Activated T-cell treated with anti-CD3 and anti-CD28 coated beads, Interleukin-2, amount 50 U/mL, for 24 hours (primary cell): ENCODE results near the gene PHOSPHO2.

Experiments used
- DNase-seq: peaks from one replicate; pipeline ENCODE4 v3.0.0-alpha.2; 2020
- H3K27ac Mint-ChIP-seq: 2 replicates; pipeline ENCODE4 v1.8.0; 2020; ENCODE audit warnings: mild to moderate bottlenecking, mixed read lengths
- H3K27me3 Mint-ChIP-seq: 2 replicates; pipeline ENCODE4 v1.8.0; 2020; ENCODE audit warnings: mixed read lengths
- H3K36me3 Mint-ChIP-seq: 2 replicates; pipeline ENCODE4 v1.8.0; 2020; ENCODE audit warnings: low read depth, mixed read lengths
- H3K4me1 Mint-ChIP-seq: 2 replicates; pipeline ENCODE4 v1.8.0; 2020; ENCODE audit warnings: low read depth, mixed read lengths
- H3K4me3 Mint-ChIP-seq: 2 replicates; pipeline ENCODE4 v1.8.0; 2020; ENCODE audit warnings: mild to moderate bottlenecking, moderate library complexity, mixed read lengths
- H3K9me3 Mint-ChIP-seq: 2 replicates; pipeline ENCODE4 v1.8.0; 2020; ENCODE audit warnings: mixed read lengths

Gene PHOSPHO2

DNA sequence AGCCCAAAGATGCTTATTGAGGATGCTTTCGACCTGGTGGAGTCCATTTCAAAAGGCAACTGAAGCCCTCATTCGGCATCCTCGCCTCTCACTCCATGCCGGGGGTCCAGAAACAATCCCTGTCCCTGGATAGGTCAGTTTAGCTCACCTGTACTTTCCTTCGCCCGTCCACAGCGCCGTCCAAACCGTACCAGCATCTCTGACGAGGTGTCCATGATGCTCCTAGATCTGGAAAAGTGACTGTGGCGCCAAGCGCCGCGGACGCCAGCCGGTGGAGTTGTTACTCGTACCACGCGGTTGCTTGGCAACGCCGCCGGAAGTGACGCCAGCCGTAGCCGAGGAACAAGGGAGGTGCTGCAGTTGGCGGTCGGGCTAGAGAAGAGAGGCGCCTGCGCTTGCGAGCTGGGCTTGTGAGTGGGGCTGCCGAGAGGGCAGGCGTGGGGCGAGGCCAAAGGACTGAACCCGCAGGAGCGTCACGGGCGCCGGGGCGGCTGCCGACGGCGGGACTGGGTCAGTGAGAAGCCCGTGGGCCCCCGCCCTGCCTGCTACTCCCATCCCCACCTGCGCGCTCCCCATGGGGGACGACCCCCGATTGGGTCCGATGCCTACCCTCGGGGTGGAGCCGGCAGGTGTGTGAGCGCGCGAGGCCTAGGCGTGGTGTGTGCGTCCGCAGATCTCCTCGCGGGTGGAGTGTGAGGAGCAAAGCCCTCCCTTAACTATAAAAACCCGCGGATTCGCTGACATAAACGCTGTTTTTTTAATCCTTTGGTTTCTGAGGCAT, at the start of gene PHOSPHO2, which contains the start of gene CFAP210:
TSS of gene PHOSPHO2 (plus strand) at position 357 of the 781 bp plus-strand sequence. CDS start 6,503 bp downstream, outside the sequence.
TSS of gene CFAP210 (minus strand) at position 293 of the 781 bp plus-strand sequence. CDS start at position 215, 78 bp downstream.
- Mint-ChIP-seq H3K36me3 (peaks cover 37% of the 10 kb centered on the region), H3K9me3 (peaks cover 13% of the 10 kb centered on the region), H3K4me3 (peak within 1 kb of the TSS; percentile 91), H3K4me1 (peaks cover 22% of the 10 kb centered on the region), H3K27me3 (peaks cover 15% of the 10 kb centered on the region), H3K27ac (peak within 1 kb of the TSS; percentile 92)
- peak; percentile 99 for DNase-seq

DNA sequence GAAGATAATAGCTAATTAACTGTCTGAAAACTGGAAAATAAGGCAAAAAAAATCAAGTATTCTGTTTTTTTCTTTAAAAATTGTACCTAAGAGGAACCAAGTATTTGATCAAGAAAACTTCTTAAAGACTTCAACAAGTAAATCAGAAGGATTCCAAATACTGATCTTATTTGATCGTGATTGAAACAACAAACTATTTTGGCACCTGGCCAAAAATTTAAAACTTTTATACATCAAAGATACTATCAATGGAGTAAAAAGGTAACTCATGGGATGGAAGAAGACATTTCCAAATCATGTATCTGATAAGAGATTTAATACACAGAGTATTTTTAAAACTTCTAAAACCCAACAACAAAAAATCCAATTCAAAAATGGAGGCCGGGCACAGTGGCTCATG, 46.8 kb upstream of the PHOSPHO2 start:
- DNase-seq: no peak
- Mint-ChIP-seq H3K4me3 (no peak overlapping the region), H3K36me3 (no peaks in the 10 kb centered on the region), H3K9me3 (no peaks in the 10 kb centered on the region), H3K4me1 (peaks cover 2% of the 10 kb centered on the region), H3K27ac (no peak overlapping the region), H3K27me3 (peaks cover 7% of the 10 kb centered on the region)

- H3K27ac Mint-ChIP-seq: no peak overlapping the region
- H3K4me3 Mint-ChIP-seq: no peak overlapping the region
- H3K9me3 Mint-ChIP-seq: no peaks in the 10 kb centered on the region
- peaks cover 18% of the 10 kb centered on the region for H3K27me3 Mint-ChIP-seq
- H3K4me1 Mint-ChIP-seq: peaks cover 2% of the 10 kb centered on the region
- DNase-seq: no peak
- no peaks in the 10 kb centered on the region for H3K36me3 Mint-ChIP-seq
Measured at GRCh38 chr2:169649278-169649677, 45.0 kb upstream of the PHOSPHO2 start.

- Mint-ChIP-seq H3K27ac (no peak overlapping the region), H3K27me3 (peaks cover 18% of the 10 kb centered on the region), H3K4me1 (no peaks in the 10 kb centered on the region), H3K9me3 (no peaks in the 10 kb centered on the region), H3K4me3 (no peak overlapping the region), H3K36me3 (no peaks in the 10 kb centered on the region)
- no peak for DNase-seq
Measured at GRCh38 chr2:169653636-169654035, 40.6 kb upstream of the PHOSPHO2 start.

GRCh38 chr2:169656164-169656563, 38.1 kb upstream of the PHOSPHO2 start:
- Mint-ChIP-seq H3K9me3 (no peaks in the 10 kb centered on the region), H3K27ac (no peak overlapping the region), H3K27me3 (peaks cover 20% of the 10 kb centered on the region), H3K4me3 (no peak overlapping the region), H3K36me3 (no peaks in the 10 kb centered on the region), H3K4me1 (no peaks in the 10 kb centered on the region)
- DNase-seq: no peak

DNA sequence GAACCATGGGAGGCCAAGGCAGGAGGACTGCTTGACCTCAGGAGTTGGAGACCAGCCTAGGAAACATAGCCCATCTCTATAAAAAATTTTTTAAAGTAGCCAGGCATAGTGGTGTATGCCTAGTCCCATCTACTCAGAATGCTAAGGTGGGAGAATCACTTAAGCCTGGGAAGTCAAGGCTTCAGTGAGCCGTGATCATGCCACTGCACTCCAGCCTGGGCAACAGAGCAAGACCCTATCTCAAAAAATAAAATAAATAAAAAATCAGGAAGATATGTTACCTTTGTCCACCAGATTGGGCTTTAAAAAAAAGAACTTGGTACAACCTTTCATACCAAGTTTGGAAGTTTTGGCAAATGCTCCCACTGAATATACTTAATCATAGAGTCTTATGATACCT, 35.4 kb upstream of the PHOSPHO2 start:
- DNase-seq: no peak
- no peaks in the 10 kb centered on the region for H3K36me3 Mint-ChIP-seq
- H3K9me3 Mint-ChIP-seq: no peaks in the 10 kb centered on the region
- H3K27ac Mint-ChIP-seq: no peak overlapping the region
- H3K4me3 Mint-ChIP-seq: no peak overlapping the region
- H3K27me3 Mint-ChIP-seq: peaks cover 5% of the 10 kb centered on the region
- no peaks in the 10 kb centered on the region for H3K4me1 Mint-ChIP-seq

- DNase-seq: no peak
- Mint-ChIP-seq H3K4me1 (no peaks in the 10 kb centered on the region), H3K27me3 (peaks cover 2% of the 10 kb centered on the region), H3K9me3 (no peaks in the 10 kb centered on the region), H3K36me3 (no peaks in the 10 kb centered on the region), H3K27ac (no peak overlapping the region), H3K4me3 (no peak overlapping the region)
Measured at GRCh38 chr2:169659320-169659719, 34.9 kb upstream of the PHOSPHO2 start.

GRCh38 chr2:169661265-169661664, 33.0 kb upstream of the PHOSPHO2 start:
- DNase-seq: no peak
- H3K36me3 Mint-ChIP-seq: no peaks in the 10 kb centered on the region
- no peaks in the 10 kb centered on the region for H3K9me3 Mint-ChIP-seq
- no peaks in the 10 kb centered on the region for H3K4me1 Mint-ChIP-seq
- no peak overlapping the region for H3K4me3 Mint-ChIP-seq
- H3K27ac Mint-ChIP-seq: no peak overlapping the region
- H3K27me3 Mint-ChIP-seq: peaks cover 2% of the 10 kb centered on the region

DNA sequence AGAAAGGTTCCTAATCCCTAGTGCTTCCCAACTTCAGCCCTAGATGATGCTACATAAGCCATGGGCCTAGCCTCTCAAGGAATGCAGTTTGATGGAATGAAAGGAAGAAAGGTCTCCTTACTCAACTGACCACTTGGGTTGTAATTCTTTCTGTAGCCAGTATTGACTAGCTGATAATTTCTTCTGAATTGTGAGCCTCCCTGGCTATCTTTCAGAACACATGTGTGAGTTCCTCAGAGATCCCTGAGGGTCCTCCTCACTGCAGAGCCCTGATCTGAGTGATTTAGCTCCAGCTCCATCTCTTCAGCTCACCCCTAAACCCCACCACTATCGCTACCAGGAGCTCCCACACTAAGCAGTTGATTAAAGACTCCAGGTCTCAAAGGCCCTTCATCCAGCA, 31.5 kb upstream of the PHOSPHO2 start:
- Mint-ChIP-seq H3K27ac (no peak overlapping the region), H3K27me3 (peaks cover 2% of the 10 kb centered on the region), H3K36me3 (no peaks in the 10 kb centered on the region), H3K9me3 (no peaks in the 10 kb centered on the region), H3K4me3 (no peak overlapping the region), H3K4me1 (no peaks in the 10 kb centered on the region)
- no peak for DNase-seq

DNA sequence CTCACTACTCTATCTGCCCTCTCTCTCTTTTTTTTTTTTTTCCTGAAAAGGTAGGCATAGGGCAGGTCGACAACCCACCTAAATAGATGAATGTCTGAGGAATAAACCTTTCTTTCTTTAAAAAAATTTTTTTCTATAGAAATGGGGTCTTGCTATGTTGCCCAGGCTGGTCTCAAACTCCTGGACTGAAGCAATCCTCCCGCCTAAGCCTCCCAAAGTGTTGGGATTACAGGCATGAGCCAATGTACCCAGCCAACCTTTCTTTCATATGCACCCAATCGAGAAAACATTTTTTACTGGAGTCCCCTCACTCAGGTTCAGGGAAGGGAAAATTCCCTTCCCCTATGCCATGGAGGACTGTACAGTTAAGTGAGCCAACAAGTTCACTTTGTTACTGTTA, 31.0 kb upstream of the PHOSPHO2 start:
- Mint-ChIP-seq H3K9me3 (no peaks in the 10 kb centered on the region), H3K4me1 (no peaks in the 10 kb centered on the region), H3K27me3 (peaks cover 2% of the 10 kb centered on the region), H3K4me3 (no peak overlapping the region), H3K27ac (no peak overlapping the region), H3K36me3 (no peaks in the 10 kb centered on the region)
- no peak for DNase-seq

DNA sequence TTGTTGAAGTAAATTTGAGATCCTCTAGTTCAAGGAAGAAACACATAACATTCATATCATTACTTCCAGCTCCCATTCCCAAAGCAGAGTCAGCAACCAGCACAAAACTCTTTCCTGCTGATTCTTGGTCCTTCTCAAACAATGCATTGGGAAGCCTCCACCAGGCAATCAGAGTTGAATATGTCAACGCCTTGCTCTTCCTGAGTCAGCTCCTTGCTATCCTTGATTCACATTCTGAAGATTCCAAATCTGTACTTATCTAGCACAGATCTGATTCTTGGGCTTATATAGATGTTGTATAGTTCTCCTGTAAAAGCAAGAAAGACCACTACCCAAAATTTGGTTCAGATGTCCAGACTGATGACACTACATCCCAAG, 29.7 kb upstream of the PHOSPHO2 start:
- Mint-ChIP-seq H3K9me3 (no peaks in the 10 kb centered on the region), H3K27ac (no peak overlapping the region), H3K27me3 (peaks cover 2% of the 10 kb centered on the region), H3K4me3 (no peak overlapping the region), H3K4me1 (no peaks in the 10 kb centered on the region), H3K36me3 (no peaks in the 10 kb centered on the region)
- no peak for DNase-seq

DNA sequence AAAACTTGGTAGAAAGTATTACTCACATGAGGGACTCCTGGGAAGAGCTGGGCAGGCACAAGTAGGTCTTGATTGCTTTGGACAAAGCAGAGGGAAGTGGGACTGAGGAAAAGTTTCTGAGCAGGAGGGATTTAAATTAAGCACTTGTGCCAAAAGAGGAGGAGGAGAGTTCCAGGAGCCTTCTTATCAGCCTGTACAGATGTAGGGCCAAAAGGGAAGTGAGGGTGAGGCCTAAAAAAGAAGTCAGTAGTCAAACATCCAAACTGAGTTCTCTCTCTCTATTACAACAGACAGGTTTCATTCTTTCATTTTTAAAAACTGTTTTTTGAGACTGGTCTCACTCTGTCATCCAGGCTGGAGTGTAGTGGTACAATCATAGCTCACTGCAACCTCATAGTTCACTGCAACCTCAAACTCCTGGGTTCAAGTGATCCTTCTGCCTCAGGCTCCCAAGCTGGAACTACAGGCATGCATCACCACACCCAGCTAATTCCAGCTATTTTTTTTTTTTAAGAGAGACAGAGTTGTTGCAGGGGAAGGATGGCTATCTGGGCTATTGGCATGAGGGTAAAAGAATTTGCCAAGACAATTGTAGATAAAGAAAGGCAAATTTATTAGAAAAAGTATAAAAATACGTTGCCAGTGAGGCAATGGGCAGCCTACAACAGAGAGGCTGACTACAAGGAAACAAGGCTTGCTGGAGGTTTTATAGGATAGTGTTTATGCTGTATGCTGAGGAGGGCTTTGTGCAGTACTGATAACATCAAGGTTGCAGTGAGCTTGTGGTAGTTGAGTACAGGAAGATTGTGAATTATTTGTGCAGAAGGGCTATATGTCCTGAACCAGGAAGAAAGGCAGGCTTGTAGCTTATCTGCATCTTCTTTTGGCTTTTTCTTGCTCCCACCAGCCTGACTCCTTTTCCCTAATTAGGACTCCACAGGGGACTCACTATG, 29.0 kb upstream of the PHOSPHO2 start:
- Mint-ChIP-seq H3K9me3 (no peaks in the 10 kb centered on the region), H3K4me1 (peaks cover under 1% of the 10 kb centered on the region), H3K4me3 (no peak overlapping the region), H3K27ac (no peak overlapping the region), H3K27me3 (no peaks in the 10 kb centered on the region), H3K36me3 (no peaks in the 10 kb centered on the region)
- DNase-seq: no peak

DNA sequence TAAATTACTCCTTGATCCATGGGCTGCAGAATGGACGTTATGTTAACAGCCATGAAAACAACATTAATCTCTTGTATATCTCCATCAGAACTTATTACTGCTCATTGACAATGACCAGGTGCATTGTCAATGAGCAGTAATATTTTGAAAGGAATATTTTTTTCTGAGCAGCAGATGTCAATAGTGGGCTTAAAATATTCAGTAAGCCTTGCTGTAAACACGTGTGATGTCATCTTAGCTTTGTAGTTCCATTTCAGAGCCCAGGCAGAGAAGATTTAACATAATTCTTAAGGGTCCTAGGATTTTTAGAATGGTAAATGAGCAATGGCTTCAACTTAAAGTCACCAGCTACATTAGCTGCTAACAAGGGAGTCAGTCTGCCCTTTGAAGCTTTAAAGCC, 26.7 kb upstream of the PHOSPHO2 start:
- Mint-ChIP-seq H3K27ac (no peak overlapping the region), H3K9me3 (no peaks in the 10 kb centered on the region), H3K4me1 (peaks cover 5% of the 10 kb centered on the region), H3K36me3 (no peaks in the 10 kb centered on the region), H3K27me3 (peaks cover 7% of the 10 kb centered on the region), H3K4me3 (no peak overlapping the region)
- no peak for DNase-seq

DNA sequence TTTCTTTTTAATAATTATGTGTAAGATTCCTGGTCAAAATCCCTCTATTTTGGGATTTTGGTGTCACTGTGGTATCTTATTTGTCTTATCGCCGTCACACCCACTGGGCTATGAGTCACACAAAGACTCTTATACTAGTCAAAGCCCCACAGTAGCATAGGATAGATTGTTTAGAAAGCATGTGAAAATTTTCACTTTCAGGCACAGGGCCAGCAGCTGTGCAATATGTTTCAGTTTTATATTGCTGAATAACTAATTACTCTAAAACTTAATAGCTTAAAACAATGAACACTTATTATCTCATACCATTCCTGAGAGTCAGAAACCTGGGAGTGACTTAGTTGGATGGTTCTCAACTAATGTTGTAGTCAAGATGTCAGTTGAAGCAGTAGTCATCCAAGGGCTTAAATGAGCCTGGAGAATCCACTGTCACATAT, 24.0 kb upstream of the PHOSPHO2 start:
- H3K9me3 Mint-ChIP-seq: no peaks in the 10 kb centered on the region
- H3K4me1 Mint-ChIP-seq: peaks cover 5% of the 10 kb centered on the region
- DNase-seq: no peak
- no peak overlapping the region for H3K4me3 Mint-ChIP-seq
- H3K27ac Mint-ChIP-seq: no peak overlapping the region
- H3K27me3 Mint-ChIP-seq: peaks cover 14% of the 10 kb centered on the region
- H3K36me3 Mint-ChIP-seq: no peaks in the 10 kb centered on the region

DNA sequence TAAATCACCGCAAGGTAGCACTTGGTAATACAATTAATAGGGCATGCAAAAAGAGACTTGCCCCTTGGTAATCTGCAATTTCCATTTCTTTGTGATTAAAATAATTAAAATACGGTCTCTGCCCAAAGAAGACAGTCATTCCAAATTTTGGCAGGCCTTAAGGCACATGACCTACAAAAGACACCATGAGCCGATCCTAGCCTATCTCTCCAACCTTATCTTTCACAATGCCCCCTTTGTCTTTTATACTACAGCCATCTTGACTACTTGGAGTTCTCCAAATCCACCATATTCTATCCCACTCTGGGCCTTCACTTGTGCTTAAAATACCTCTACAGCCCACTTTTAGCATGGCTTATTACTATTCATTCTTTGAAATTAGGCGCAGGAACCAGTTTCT, 23.3 kb upstream of the PHOSPHO2 start:
- H3K4me3 Mint-ChIP-seq: no peak overlapping the region
- no peak overlapping the region for H3K27ac Mint-ChIP-seq
- no peak for DNase-seq
- H3K36me3 Mint-ChIP-seq: no peaks in the 10 kb centered on the region
- H3K27me3 Mint-ChIP-seq: peaks cover 17% of the 10 kb centered on the region
- H3K4me1 Mint-ChIP-seq: peaks cover 5% of the 10 kb centered on the region
- H3K9me3 Mint-ChIP-seq: no peaks in the 10 kb centered on the region
